Measurements from ENCODE around the gene MEGF9.

- TF ChIP-seq REST (IDR thresholded peaks at IDR 0.05; ENCODE audit: low read depth), result no peak
- no peak for TF ChIP-seq SP1 (IDR thresholded peaks at IDR 0.05; ENCODE audit: low read depth)
- TF ChIP-seq SIN3A (IDR thresholded peaks at IDR 0.05; ENCODE audit: low read depth), result no peak
- TF ChIP-seq CTCF (IDR thresholded peaks at IDR 0.05 in 2 of 3, conservative IDR thresholded peaks at IDR 0.05 in 1 of 3; ENCODE audit: borderline replicate concordance in 1 of 3, insufficient read depth in 1 of 3, low read depth in 2 of 3, low read length in 2 of 3), result no peak
- no peak for TF ChIP-seq EZH2 (IDR thresholded peaks at IDR 0.05)
- TF ChIP-seq ZFX (IDR thresholded peaks at IDR 0.05), result no peak
- no peak for TF ChIP-seq TCF7L2 (IDR thresholded peaks at IDR 0.05; ENCODE audit: borderline replicate concordance, extremely low read depth, insufficient read depth, insufficient read length)
- TF ChIP-seq YY1 (IDR thresholded peaks at IDR 0.05; ENCODE audit: extremely low read depth, insufficient replicate concordance, low read depth, low read length), result no peak
- no peak for TF ChIP-seq RAD21 (IDR thresholded peaks at IDR 0.05; ENCODE audit: low read depth)
- no peak for TF ChIP-seq FOSL1 (IDR thresholded peaks at IDR 0.05; ENCODE audit: low read depth)
Observed at GRCh38 chr9:120680161-120680560, 34.1 kb downstream of the MEGF9 start.
